H9 (cell line): ENCODE data around the gene CELF4. TPM values are rescaled to one million over a fixed set of nuclear protein-coding genes. Genes with fewer than 3 reads are reported as not detected.

ENCODE experiments used
- DNase-seq: peaks from one replicate; pipeline ENCODE4 v3.0.0-alpha.2; 2017
- H2AFZ ChIP-seq: one replicate; pipeline ENCODE4 v1.6.1; 2013; ENCODE audit warnings: mild to moderate bottlenecking, low read length, control low read depth, moderate library complexity
- H2AK5ac ChIP-seq: 2 replicates; pipeline ENCODE4 v1.6.1; 2013; ENCODE audit warnings: low read length, control low read depth, mixed read lengths; ENCODE audit not compliant: insufficient read length
- H2BK120ac ChIP-seq: one replicate; pipeline ENCODE4 v1.6.1; 2013; ENCODE audit warnings: low read depth, mild to moderate bottlenecking, low read length, control low read depth, inconsistent platforms; ENCODE audit not compliant: poor library complexity, severe bottlenecking
- H2BK12ac ChIP-seq: 2 replicates; pipeline ENCODE4 v1.6.1; 2013; ENCODE audit warnings: low read length, control low read depth, mixed read lengths, low read depth; ENCODE audit not compliant: insufficient read length
- H2BK15ac ChIP-seq: 2 replicates; pipeline ENCODE4 v1.6.1; 2013; ENCODE audit warnings: low read depth, low read length, control low read depth
- H2BK20ac ChIP-seq: one replicate; pipeline ENCODE4 v1.6.1; 2013; ENCODE audit warnings: low read depth, mild to moderate bottlenecking, low read length, control low read depth, inconsistent platforms; ENCODE audit not compliant: poor library complexity, severe bottlenecking
- H2BK5ac ChIP-seq: 2 replicates; pipeline ENCODE4 v1.6.1; 2013; ENCODE audit warnings: low read length, control low read depth, mixed read lengths; ENCODE audit not compliant: insufficient read length
- H3K14ac ChIP-seq: 2 replicates; pipeline ENCODE4 v1.6.1; 2013; ENCODE audit warnings: low read length, control low read depth; ENCODE audit not compliant: insufficient read depth
- H3K18ac ChIP-seq: 2 replicates; pipeline ENCODE4 v1.6.1; 2013; ENCODE audit warnings: low read depth, mild to moderate bottlenecking, mixed read lengths, low read length, control low read depth; ENCODE audit not compliant: insufficient read length
- H3K23ac ChIP-seq: 2 replicates; pipeline ENCODE4 v1.6.1; 2013; ENCODE audit warnings: low read length, control low read depth, mixed read lengths, low read depth; ENCODE audit not compliant: insufficient read length
- H3K23me2 ChIP-seq: 2 replicates; pipeline ENCODE4 v1.6.1; 2013; ENCODE audit warnings: low read depth, mild to moderate bottlenecking, mixed read lengths, low read length, control low read depth; ENCODE audit not compliant: insufficient read length, poor library complexity, severe bottlenecking
- H3K27ac ChIP-seq: 2 replicates; pipeline ENCODE4 v1.5.1; 2013; ENCODE audit warnings: low read length, control low read depth, mixed read lengths, low read depth; ENCODE audit not compliant: insufficient read length
- H3K27me3 ChIP-seq: 2 replicates; pipeline ENCODE4 v1.6.1; 2013; ENCODE audit warnings: low read length, control low read depth, inconsistent platforms; ENCODE audit not compliant: insufficient read depth
- H3K4ac ChIP-seq: 2 replicates; pipeline ENCODE4 v1.6.1; 2013; ENCODE audit warnings: low read depth, mild to moderate bottlenecking, control low read depth, inconsistent platforms, low read length, moderate library complexity
- H3K4me1 ChIP-seq: 2 replicates; pipeline ENCODE4 v1.6.1; 2013; ENCODE audit warnings: low read length, control low read depth, inconsistent platforms; ENCODE audit not compliant: insufficient read depth
- H3K4me2 ChIP-seq: 2 replicates; pipeline ENCODE4 v1.6.1; 2013; ENCODE audit warnings: low read length, control low read depth, mixed read lengths; ENCODE audit not compliant: insufficient read length, insufficient read depth
- H3K56ac ChIP-seq: 2 replicates; pipeline ENCODE4 v1.6.1; 2013; ENCODE audit warnings: low read depth, mild to moderate bottlenecking, mixed read lengths, low read length, control low read depth; ENCODE audit not compliant: insufficient read length
- H3K79me1 ChIP-seq: 2 replicates; pipeline ENCODE4 v1.6.1; 2013; ENCODE audit warnings: low read depth, mild to moderate bottlenecking, moderate library complexity, low read length, control low read depth, inconsistent platforms; ENCODE audit not compliant: insufficient read depth, poor library complexity, severe bottlenecking
- H3K79me2 ChIP-seq: 2 replicates; pipeline ENCODE4 v1.6.1; 2013; ENCODE audit warnings: low read length, control low read depth, inconsistent platforms; ENCODE audit not compliant: insufficient read depth
- H3K9ac ChIP-seq: 2 replicates; pipeline ENCODE4 v1.6.1; 2013; ENCODE audit warnings: low read length, control low read depth, mixed read lengths; ENCODE audit not compliant: insufficient read length; ENCODE audit errors: extremely low read depth
- H3K9me3 ChIP-seq: one replicate; pipeline ENCODE4 v1.6.1; 2013; ENCODE audit warnings: low read depth, low read length, inconsistent platforms; ENCODE audit not compliant: control insufficient read depth
- H3T11ph ChIP-seq: one replicate; pipeline ENCODE4 v1.6.1; 2013; ENCODE audit warnings: mild to moderate bottlenecking, low read length, control low read depth, inconsistent platforms
- H4K20me1 ChIP-seq: one replicate; pipeline ENCODE4 v1.6.1; 2013; ENCODE audit not compliant: control insufficient read depth, insufficient read length, insufficient read depth
- H4K5ac ChIP-seq: 2 replicates; pipeline ENCODE4 v1.6.1; 2013; ENCODE audit warnings: low read depth, mild to moderate bottlenecking, mixed read lengths, low read length, control low read depth; ENCODE audit not compliant: insufficient read length
- H4K8ac ChIP-seq: replicated peaks from 2 replicates; pipeline ENCODE4 v1.6.1; 2013; ENCODE audit warnings: low read length, control low read depth, mixed read lengths, low read depth; ENCODE audit not compliant: insufficient read length
- H4K91ac ChIP-seq: 2 replicates; pipeline ENCODE4 v1.6.1; 2013; ENCODE audit warnings: low read depth, mild to moderate bottlenecking, moderate library complexity, mixed read lengths, low read length, control low read depth; ENCODE audit not compliant: insufficient read length
- H3K27ac Mint-ChIP-seq, 3 experiments: 2 replicates in 2 of 3; 3 replicates in 1 of 3; pipeline ENCODE4 v1.8.0; 2020 to 2021; ENCODE audit warnings: mixed read lengths in 3 of 3, mild to moderate bottlenecking in 1 of 3, moderate library complexity in 1 of 3
- H3K27me3 Mint-ChIP-seq: 2 replicates; pipeline ENCODE4 v1.8.0; 2021; ENCODE audit warnings: low read depth, mild to moderate bottlenecking, moderate library complexity, mixed read lengths
- H3K36me3 Mint-ChIP-seq, 3 experiments: 2 replicates in 2 of 3; 3 replicates in 1 of 3; pipeline ENCODE4 v1.8.0; 2020 to 2021; ENCODE audit warnings: low read depth in 3 of 3, mixed read lengths in 3 of 3; ENCODE audit not compliant: insufficient read depth in 1 of 3
- H3K4me1 Mint-ChIP-seq, 2 experiments: 2 replicates each; pipeline ENCODE4 v1.8.0; 2020; ENCODE audit warnings: mixed read lengths in 2 of 2
- H3K4me3 Mint-ChIP-seq, 2 experiments: 2 replicates in 1 of 2; 3 replicates in 1 of 2; pipeline ENCODE4 v1.8.0; 2020 to 2021; ENCODE audit warnings: mild to moderate bottlenecking in 2 of 2, mixed read lengths in 2 of 2, moderate library complexity in 1 of 2
- H3K9me3 Mint-ChIP-seq, 2 experiments: 2 replicates in 1 of 2; 3 replicates in 1 of 2; pipeline ENCODE4 v1.8.0; 2020; ENCODE audit warnings: mild to moderate bottlenecking in 2 of 2, mixed read lengths in 2 of 2, moderate library complexity in 1 of 2
- WGBS: extraction: QIAGEN DNeasy Blood & Tissue Kit; methylation state at CpG from one replicate; pipeline ENCODE4 v1.1.7; 2013; ENCODE audit warnings: missing lambda C conversion rate, low lambda C conversion rate, mixed read lengths; ENCODE audit not compliant: insufficient read length; ENCODE audit errors: extremely low coverage; 5-methylcytosine and 5-hydroxymethylcytosine counted together
- total RNA-seq: library from RNA; stranded (reverse); gene quantifications from 2 replicates; pipeline ENCODE4 v1.2.1, GENCODE V29; 2021
- TF ChIP-seq, protein P1 (sequence below): fragments of 200-600 bp; sonication (generic); conservative IDR thresholded peaks from 3 replicates; pipeline ENCODE4 v1.8.0; 2021; ENCODE audit warnings: antibody characterized with exemption, mild to moderate bottlenecking

CELF4 gene
- total RNA-seq, 1 experiment from 2014 or later = 1.1 TPM

DNA sequence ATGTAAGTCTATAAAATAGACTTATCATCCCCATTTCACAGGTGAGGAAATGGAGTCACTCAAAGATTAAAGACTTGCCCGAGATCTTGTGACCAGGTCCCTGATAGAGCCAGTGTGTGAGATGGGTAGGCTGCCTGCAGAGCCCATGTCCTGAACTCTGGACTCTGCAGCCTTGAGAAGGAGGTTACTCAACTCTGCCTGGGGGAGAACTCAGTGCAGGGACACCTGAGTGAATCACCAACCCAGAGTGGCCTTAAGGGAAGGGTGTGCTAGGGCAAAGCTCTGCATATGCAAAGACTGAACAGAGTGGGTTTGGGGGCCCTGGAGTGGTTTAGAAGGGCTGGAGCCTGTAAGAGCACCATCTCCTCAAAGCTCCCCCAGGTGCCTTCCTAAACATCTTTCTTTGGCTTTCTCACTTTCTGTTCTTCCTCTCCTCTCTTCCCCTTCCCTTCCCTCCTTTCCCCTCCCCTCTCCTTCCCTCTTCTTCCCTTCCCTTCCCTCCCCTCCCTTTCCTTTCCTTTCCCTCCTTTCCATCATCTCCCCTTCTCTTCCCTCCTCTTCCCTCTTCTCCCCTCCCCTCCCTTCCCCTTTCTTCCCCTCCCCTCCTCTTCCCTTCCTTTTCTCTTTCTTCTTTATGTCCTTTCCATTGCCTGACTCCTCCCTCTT is 67.6 kb downstream of the CELF4 start:
- Mint-ChIP-seq H3K4me1 (peaks cover 27 to 36% of the 10 kb centered on the region in 2 experiments), H3K27ac (no peak overlapping the region; a peak in 1 of 7 replicates), H3K9me3 (no peaks in the 10 kb centered on the region; a peak in 2 of 5 replicates), H3K36me3 (no peaks in the 10 kb centered on the region), H3K27me3 (peaks cover 16% of the 10 kb centered on the region), H3K4me3 (no peak overlapping the region; a peak in 1 of 5 replicates)
- no peaks in the 10 kb centered on the region for H3K23me2 ChIP-seq
- H3K4ac ChIP-seq = no peak overlapping the region
- H3K27me3 ChIP-seq = no peaks in the 10 kb centered on the region
- H4K91ac ChIP-seq = no peak overlapping the region
- no peaks in the 10 kb centered on the region for H4K20me1 ChIP-seq
- H3K23ac ChIP-seq = no peak overlapping the region
- H3K27ac ChIP-seq = no peak overlapping the region
- no peak overlapping the region for H4K5ac ChIP-seq
- no peaks in the 10 kb centered on the region for H3K79me2 ChIP-seq
- H3K79me1 ChIP-seq = no peaks in the 10 kb centered on the region
- no peak overlapping the region for H4K8ac ChIP-seq
- no peak overlapping the region for H3K4me2 ChIP-seq
- no peak overlapping the region for H2AK5ac ChIP-seq
- no peak for DNase-seq
- H2BK120ac ChIP-seq = no peak overlapping the region
- TF ChIP-seq, protein P1, sequence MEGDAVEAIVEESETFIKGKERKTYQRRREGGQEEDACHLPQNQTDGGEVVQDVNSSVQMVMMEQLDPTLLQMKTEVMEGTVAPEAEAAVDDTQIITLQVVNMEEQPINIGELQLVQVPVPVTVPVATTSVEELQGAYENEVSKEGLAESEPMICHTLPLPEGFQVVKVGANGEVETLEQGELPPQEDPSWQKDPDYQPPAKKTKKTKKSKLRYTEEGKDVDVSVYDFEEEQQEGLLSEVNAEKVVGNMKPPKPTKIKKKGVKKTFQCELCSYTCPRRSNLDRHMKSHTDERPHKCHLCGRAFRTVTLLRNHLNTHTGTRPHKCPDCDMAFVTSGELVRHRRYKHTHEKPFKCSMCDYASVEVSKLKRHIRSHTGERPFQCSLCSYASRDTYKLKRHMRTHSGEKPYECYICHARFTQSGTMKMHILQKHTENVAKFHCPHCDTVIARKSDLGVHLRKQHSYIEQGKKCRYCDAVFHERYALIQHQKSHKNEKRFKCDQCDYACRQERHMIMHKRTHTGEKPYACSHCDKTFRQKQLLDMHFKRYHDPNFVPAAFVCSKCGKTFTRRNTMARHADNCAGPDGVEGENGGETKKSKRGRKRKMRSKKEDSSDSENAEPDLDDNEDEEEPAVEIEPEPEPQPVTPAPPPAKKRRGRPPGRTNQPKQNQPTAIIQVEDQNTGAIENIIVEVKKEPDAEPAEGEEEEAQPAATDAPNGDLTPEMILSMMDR = no peak
- no peak overlapping the region for H2BK12ac ChIP-seq
- no peak overlapping the region for H2BK5ac ChIP-seq
- no peak overlapping the region for H2AFZ ChIP-seq
- no peak overlapping the region for H3K9ac ChIP-seq
- no peak overlapping the region for H2BK15ac ChIP-seq
- H2BK20ac ChIP-seq = no peak overlapping the region
- H3T11ph ChIP-seq = no peak overlapping the region
- WGBS = no CpG with 5 or more reads among the region's 1 CpG
- no peak overlapping the region for H3K18ac ChIP-seq
- H3K14ac ChIP-seq = no peak overlapping the region
- peaks cover 3% of the 10 kb centered on the region; the same call in 1 of the 2 replicates for H3K4me1 ChIP-seq
- no peaks in the 10 kb centered on the region for H3K9me3 ChIP-seq
- no peak overlapping the region for H3K56ac ChIP-seq
